Mucosa of descending colon (tissue), 3 donors: ENCODE measurements around the gene BACE1. TPM values are rescaled to one million over a fixed set of nuclear protein-coding genes. Genes with fewer than 3 reads are reported as not detected.
A peak's percentile ranks its signal among the peaks of the same experiment; 100 is the strongest.
"Not testable (repeated sequence)": the region's sequence is repeated elsewhere in the genome, so short reads cannot be mapped to it uniquely, and the experiment has no call there.

Experiments used
- ATAC-seq: fragments of 200-7000 bp; cut with Tn5 transposase; one replicate; pipeline ENCODE4 v1.9.1; 2020; ENCODE audit warnings: mild to moderate bottlenecking, moderate library complexity
- DNase-seq, 3 donors: peaks; one replicate each; pipeline ENCODE4 v3.0.0-alpha.2; 2020
- H3K36me3 ChIP-seq: fragments of 200-600 bp; one replicate; pipeline ENCODE4 v1.8.0; 2021; ENCODE audit warnings: low read depth, mild to moderate bottlenecking
- H3K4me1 ChIP-seq: fragments of 200-600 bp; one replicate; pipeline ENCODE4 v1.8.0; 2021; ENCODE audit warnings: low read depth, mild to moderate bottlenecking
- H3K4me3 ChIP-seq: fragments of 200-600 bp; one replicate; pipeline ENCODE4 v1.8.0; 2021; ENCODE audit warnings: mild to moderate bottlenecking
- H3K9me3 ChIP-seq: fragments of 200-600 bp; one replicate; pipeline ENCODE4 v1.8.0; 2021; ENCODE audit warnings: mild to moderate bottlenecking
- CTCF ChIP-seq: fragments of 200-600 bp; IDR thresholded peaks from one replicate; pipeline ENCODE4 v1.8.0; 2022; ENCODE audit warnings: antibody characterized with exemption, mild to moderate bottlenecking
- intact Hi-C, 2 donors: fragments of 100-400 bp; cut with DNase I in 1 of 2; cut with micrococcal nuclease in 1 of 2; formaldehyde crosslinking; loops; one replicate each; pipeline versions ENCODE4 v1.11.0 to v1.11.1; 2022; cut with DNase I, micrococcal nuclease
- total RNA-seq, 3 donors: library from RNA; stranded (reverse); fragmentation: NEBNext Ultra II Directional in 2 of 3; extraction: Animal tissue kit (Norgen Biotek cat#: 25700) in 2 of 3; gene quantifications; one replicate each; pipeline versions ENCODE4 v1.2.1 to v1.2.4, GENCODE V29; 2021 to 2023
- donor health status: DM: no; HTN: no; CAD: no; lungs with moderate emphysema.
- donor health status: DM: no; HTN: no; CAD: no.
- donor health status: DM: no; HTN: yes; CAD: no.

The BACE1 gene
- total RNA-seq, 3 donors from 2014 or later: 7.8 to 23.0 (median 10.2) TPM

- Histone ChIP-seq H3K4me3 (peak within 1 kb of the TSS; percentile 56), H3K36me3 (no peaks in the 10 kb centered on the region), H3K9me3 (no peaks in the 10 kb centered on the region), H3K4me1 (peaks cover 8% of the 10 kb centered on the region)
- no peak for TF ChIP-seq CTCF
- DNase-seq: peak; percentile 95 to 97 (median 97)
- peak; percentile 99 for ATAC-seq
- intact Hi-C loops: no loop called here
Observed at GRCh38 chr11:117327567-117328374, 11.7 kb upstream of the BACE1 start, which contains the start of gene CEP164. TSS of gene CEP164 (plus strand) at chr11:117327854. CDS start at chr11:117338587, 10,733 bp downstream.

- H3K36me3 ChIP-seq, intact Hi-C loops, H3K9me3 ChIP-seq, ATAC-seq, H3K4me3 ChIP-seq, H3K4me1 ChIP-seq, DNase-seq: not testable (repeated sequence)
Observed at GRCh38 chr11:117327255-117327566, 11.2 kb upstream of the BACE1 start.

- intact Hi-C loops: no loop called here
- H3K36me3 ChIP-seq: no peaks in the 10 kb centered on the region
- H3K9me3 ChIP-seq: no peaks in the 10 kb centered on the region
- no peak for TF ChIP-seq CTCF
- ATAC-seq: no peak
- no peak overlapping the region for H3K4me3 ChIP-seq
- no peak for DNase-seq
- H3K4me1 ChIP-seq: peaks cover 8% of the 10 kb centered on the region
Observed at GRCh38 chr11:117319214-117319840, 3.3 kb upstream of the BACE1 start.

GRCh38 chr11:117318738-117319137 is 2.7 kb upstream of the BACE1 start:
- Histone ChIP-seq H3K36me3 (no peaks in the 10 kb centered on the region), H3K9me3 (no peaks in the 10 kb centered on the region), H3K4me1 (peaks cover 8% of the 10 kb centered on the region), H3K4me3 (no peak overlapping the region)
- ATAC-seq (no peak), DNase-seq (no peak)
- intact Hi-C loops: no loop called here
- no peak for TF ChIP-seq CTCF

- DNase-seq: peak in 1 of 3 donors; percentile 35
- H3K4me3 ChIP-seq: peak overlapping the region; percentile 44
- H3K36me3 ChIP-seq: no peaks in the 10 kb centered on the region
- TF ChIP-seq CTCF: no peak
- intact Hi-C loops: no loop called here
- peak; percentile 68 for ATAC-seq
- H3K9me3 ChIP-seq: no peaks in the 10 kb centered on the region
- peaks cover 8% of the 10 kb centered on the region for H3K4me1 ChIP-seq
Observed at GRCh38 chr11:117315285-117316196, 515 bp downstream of the BACE1 start.
